ENCODE results near the gene ALDH4A1. TPM values are rescaled to one million over a fixed set of nuclear protein-coding genes. Genes with fewer than 3 reads are reported as not detected.

ALDH4A1 gene
- total RNA-seq, 1 donor from 2014 or later = 30.0 TPM

DNA sequence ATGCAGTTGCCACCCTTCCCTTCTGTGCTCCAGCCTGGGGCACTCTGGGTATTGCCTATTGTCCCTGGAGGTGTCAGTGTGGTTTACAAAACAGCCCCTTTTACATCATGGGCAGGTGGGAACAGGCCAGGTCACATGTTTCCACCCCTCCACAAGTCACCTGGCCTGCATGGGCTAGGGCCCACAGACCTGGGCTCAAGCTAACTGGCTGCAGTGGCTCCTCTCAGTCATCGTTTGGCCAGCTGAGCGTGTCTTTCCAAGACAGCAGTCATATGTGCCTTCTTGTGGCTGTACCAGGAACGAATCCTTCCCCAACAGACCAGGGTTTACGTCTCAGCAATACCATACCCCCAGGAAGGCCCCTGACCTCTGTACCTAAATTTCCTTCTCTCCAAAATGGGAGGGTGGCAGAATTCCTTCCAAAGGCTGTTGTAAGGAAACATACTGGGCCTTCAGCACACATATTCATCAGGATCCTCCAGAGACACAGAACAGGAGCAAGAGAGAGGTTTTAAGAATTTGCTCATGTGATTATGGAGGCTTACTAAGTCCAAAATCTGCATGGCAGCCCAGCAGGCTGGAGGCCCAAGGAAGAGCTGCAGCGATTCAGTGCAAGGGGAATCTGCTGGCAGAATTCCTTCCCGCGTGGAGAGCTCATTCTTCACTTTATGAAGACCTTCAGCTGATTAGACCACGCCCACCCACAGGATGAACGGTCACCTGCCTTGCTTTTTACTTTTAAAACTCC is 32.3 kb downstream of the ALDH4A1 start:
- Mint-ChIP-seq H3K4me3 (ENCODE audit: low read depth) (no peak overlapping the region), H3K27ac (no peak overlapping the region)

DNA sequence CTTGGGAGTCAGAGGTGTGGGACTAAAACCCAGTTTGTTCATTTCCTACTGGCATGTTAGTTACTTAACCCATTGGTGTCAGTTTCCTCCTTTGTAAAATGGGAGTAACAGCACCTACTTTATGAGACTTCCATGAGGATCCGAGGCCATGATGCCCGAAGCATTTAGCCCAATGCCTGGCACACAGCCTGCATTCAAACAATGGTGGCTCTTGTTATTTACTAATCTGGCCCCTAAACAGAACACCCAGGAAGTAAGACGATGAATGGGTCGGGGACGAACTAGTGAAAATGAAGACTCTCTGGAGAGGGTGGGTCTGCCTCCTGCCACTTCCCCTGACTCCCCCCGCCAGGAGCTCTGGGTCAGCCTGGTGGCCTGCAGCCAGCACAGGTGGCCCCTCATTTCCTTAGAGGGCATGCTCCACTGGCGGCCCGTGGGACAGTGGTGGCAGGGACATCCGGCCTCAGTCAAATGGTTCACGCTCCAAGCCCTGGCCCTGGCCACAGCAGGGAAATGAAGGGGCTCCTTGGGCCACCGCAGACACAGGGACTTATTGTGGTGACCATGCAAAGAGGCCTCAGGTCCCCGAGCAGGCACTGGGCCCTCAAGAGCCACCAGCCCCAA is 33.4 kb downstream of the ALDH4A1 start:
- TF ChIP-seq, protein P1, sequence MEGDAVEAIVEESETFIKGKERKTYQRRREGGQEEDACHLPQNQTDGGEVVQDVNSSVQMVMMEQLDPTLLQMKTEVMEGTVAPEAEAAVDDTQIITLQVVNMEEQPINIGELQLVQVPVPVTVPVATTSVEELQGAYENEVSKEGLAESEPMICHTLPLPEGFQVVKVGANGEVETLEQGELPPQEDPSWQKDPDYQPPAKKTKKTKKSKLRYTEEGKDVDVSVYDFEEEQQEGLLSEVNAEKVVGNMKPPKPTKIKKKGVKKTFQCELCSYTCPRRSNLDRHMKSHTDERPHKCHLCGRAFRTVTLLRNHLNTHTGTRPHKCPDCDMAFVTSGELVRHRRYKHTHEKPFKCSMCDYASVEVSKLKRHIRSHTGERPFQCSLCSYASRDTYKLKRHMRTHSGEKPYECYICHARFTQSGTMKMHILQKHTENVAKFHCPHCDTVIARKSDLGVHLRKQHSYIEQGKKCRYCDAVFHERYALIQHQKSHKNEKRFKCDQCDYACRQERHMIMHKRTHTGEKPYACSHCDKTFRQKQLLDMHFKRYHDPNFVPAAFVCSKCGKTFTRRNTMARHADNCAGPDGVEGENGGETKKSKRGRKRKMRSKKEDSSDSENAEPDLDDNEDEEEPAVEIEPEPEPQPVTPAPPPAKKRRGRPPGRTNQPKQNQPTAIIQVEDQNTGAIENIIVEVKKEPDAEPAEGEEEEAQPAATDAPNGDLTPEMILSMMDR (IDR thresholded peaks at IDR 0.05; ENCODE audit: unreplicated experiment) = no peak
- no peak overlapping the region for H3K27ac Mint-ChIP-seq
- peaks cover 16% of the 10 kb centered on the region for H3K27me3 Mint-ChIP-seq
- H3K4me1 Mint-ChIP-seq (ENCODE audit: low read depth) = no peaks in the 10 kb centered on the region
- peaks cover 2% of the 10 kb centered on the region for H3K36me3 Mint-ChIP-seq (ENCODE audit: insufficient read depth)
- no peak for DNase-seq (ENCODE audit: low spot score, unreplicated experiment)
- H3K9me3 Mint-ChIP-seq (ENCODE audit: low read depth) = no peaks in the 10 kb centered on the region
- no peak overlapping the region for H3K4me3 Mint-ChIP-seq (ENCODE audit: low read depth)

More for the DNA sequence above, 32.3 kb downstream of the ALDH4A1 start:
- Mint-ChIP-seq H3K27me3 (peaks cover 16% of the 10 kb centered on the region), H3K9me3 (ENCODE audit: low read depth) (no peaks in the 10 kb centered on the region), H3K36me3 (ENCODE audit: insufficient read depth) (peaks cover 2% of the 10 kb centered on the region), H3K4me1 (ENCODE audit: low read depth) (no peaks in the 10 kb centered on the region)
- TF ChIP-seq, protein P1 (IDR thresholded peaks at IDR 0.05; ENCODE audit: unreplicated experiment) = no peak
- no peak for DNase-seq (ENCODE audit: low spot score, unreplicated experiment)

DNA sequence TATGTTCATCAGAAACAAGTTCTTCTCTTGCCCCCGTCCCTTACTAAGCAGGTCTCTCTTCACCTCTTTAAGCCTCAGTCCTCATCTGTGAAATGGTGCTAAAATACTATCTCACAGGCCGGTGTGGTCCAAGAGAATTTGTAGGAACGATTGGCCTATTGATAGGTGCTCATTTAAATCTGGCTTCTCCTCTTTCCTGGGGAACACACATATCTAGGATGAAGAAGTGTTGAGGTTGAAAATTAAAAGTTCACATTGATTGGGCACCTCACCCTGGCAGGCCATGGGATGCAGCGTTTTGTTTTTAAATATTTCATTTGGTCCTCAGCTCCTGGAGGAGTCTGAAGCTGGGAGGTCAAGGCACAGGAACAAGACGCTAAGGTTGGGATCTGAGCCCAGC is 34.0 kb downstream of the ALDH4A1 start:
- Mint-ChIP-seq H3K27ac (no peak overlapping the region), H3K27me3 (peaks cover 16% of the 10 kb centered on the region), H3K9me3 (ENCODE audit: low read depth) (no peaks in the 10 kb centered on the region), H3K4me3 (ENCODE audit: low read depth) (no peak overlapping the region), H3K36me3 (ENCODE audit: insufficient read depth) (peaks cover 2% of the 10 kb centered on the region), H3K4me1 (ENCODE audit: low read depth) (no peaks in the 10 kb centered on the region)
- TF ChIP-seq, protein P1 (IDR thresholded peaks at IDR 0.05; ENCODE audit: unreplicated experiment) = no peak
- no peak for DNase-seq (ENCODE audit: low spot score, unreplicated experiment)

DNA sequence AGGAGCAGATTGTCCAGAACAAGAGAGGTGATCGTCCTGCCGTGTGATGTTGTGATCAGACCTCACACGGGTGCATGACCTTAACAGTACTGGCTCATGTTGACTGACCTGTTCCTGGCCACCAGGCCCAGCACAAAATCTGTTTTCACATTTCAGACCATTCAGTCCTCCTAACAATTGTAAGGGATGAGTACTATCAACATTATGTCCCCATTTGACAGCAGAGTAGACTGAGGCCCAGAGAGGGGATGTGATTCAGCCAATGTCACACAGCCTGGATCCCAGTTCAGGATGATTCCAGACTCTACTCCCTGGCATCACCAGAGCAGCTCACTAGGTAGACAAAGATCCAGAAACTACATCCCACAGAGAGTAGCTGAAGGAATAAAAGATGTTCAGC is 35.5 kb downstream of the ALDH4A1 start:
- Mint-ChIP-seq H3K36me3 (ENCODE audit: insufficient read depth) (no peaks in the 10 kb centered on the region), H3K4me1 (ENCODE audit: low read depth) (no peaks in the 10 kb centered on the region), H3K4me3 (ENCODE audit: low read depth) (no peak overlapping the region), H3K27me3 (peaks cover 23% of the 10 kb centered on the region), H3K27ac (no peak overlapping the region), H3K9me3 (ENCODE audit: low read depth) (no peaks in the 10 kb centered on the region)
- TF ChIP-seq, protein P1 (IDR thresholded peaks at IDR 0.05; ENCODE audit: unreplicated experiment) = no peak
- no peak for DNase-seq (ENCODE audit: low spot score, unreplicated experiment)

DNA sequence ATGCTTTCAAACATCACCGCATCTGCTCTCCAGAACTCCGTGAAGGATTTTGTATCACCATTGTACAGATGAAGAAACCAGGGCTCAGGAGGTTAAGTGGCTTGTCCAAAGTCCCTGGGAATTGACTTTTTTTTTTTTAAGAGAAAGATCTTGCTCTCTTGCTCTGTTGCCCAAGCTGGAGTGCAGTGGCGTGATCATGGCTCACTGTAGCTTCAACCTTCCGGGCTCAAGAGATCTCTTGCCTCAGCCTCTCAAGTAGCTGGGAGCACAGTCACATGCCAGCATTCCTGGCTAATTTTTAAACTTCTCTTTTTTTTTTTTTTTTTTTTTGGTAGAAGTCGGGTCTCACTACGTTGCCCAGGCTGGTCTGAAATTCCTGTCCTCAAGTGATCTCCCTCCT is 36.0 kb downstream of the ALDH4A1 start:
- Mint-ChIP-seq H3K27ac (no peak overlapping the region), H3K36me3 (ENCODE audit: insufficient read depth) (no peaks in the 10 kb centered on the region), H3K4me3 (ENCODE audit: low read depth) (no peak overlapping the region), H3K27me3 (peaks cover 24% of the 10 kb centered on the region), H3K9me3 (ENCODE audit: low read depth) (no peaks in the 10 kb centered on the region), H3K4me1 (ENCODE audit: low read depth) (no peaks in the 10 kb centered on the region)
- DNase-seq (ENCODE audit: low spot score, unreplicated experiment) = no peak
- TF ChIP-seq, protein P1 (IDR thresholded peaks at IDR 0.05; ENCODE audit: unreplicated experiment) = no peak
